Psoas muscle (tissue), 8 donors: ENCODE measurements around the gene GAA. TPM values are rescaled to one million over a fixed set of nuclear protein-coding genes. Genes with fewer than 3 reads are reported as not detected.

Source experiments
- ATAC-seq, 4 donors: fragments of 200-7000 bp; cut with Tn5 transposase; one replicate each; pipeline ENCODE4 v1.9.1; 2020; ENCODE audit warnings: moderate library complexity in 3 of 4, mild to moderate bottlenecking in 2 of 4
- DNase-seq, 2 donors: peaks; one replicate each; pipeline ENCODE4 v3.0.0-alpha.2; 2020
- H3K27ac ChIP-seq: fragments of 200-600 bp; one replicate; pipeline ENCODE4 v1.8.0; 2022
- H3K27me3 ChIP-seq, 3 donors: fragments of 200-600 bp in 1 of 3; one replicate each; pipeline versions ENCODE4 v1.6.1 to v1.8.0; 2013 to 2022; ENCODE audit warnings: low read length in 2 of 3, mild to moderate bottlenecking in 2 of 3, moderate library complexity in 1 of 3; ENCODE audit not compliant: insufficient read depth in 3 of 3
- H3K36me3 ChIP-seq, 2 donors: fragments of 200-600 bp in 1 of 2; one replicate each; pipeline versions ENCODE4 v1.6.1 to v1.8.0; 2013 to 2022; ENCODE audit warnings: low read depth in 1 of 2, mild to moderate bottlenecking in 1 of 2, moderate library complexity in 1 of 2; ENCODE audit not compliant: insufficient read depth in 1 of 2
- H3K4me1 ChIP-seq: fragments of 200-600 bp; one replicate; pipeline ENCODE4 v1.8.0; 2022
- H3K4me3 ChIP-seq: fragments of 200-600 bp; one replicate; pipeline ENCODE4 v1.8.0; 2022; ENCODE audit warnings: mild to moderate bottlenecking
- H3K9me3 ChIP-seq: fragments of 200-600 bp; one replicate; pipeline ENCODE4 v1.8.0; 2022
- WGBS, 3 donors: extraction: QIAGEN DNeasy Blood & Tissue Kit; methylation state at CpG; one replicate each; pipeline versions ENCODE4 v1.1.6 to v1.1.7; 2013; 5-methylcytosine and 5-hydroxymethylcytosine counted together
- intact Hi-C, 2 donors: fragments of 100-400 bp; cut with DNase I; formaldehyde crosslinking; loops; one replicate each; pipeline versions ENCODE4 v1.11.0 to v1.14.2; 2022
- polyA plus RNA-seq, 3 donors: library from polyadenylated mRNA; stranded (reverse); fragments of 200-250 nt; gene quantifications; one replicate each; pipeline ENCODE4 v1.2.3, GENCODE V29; 2013
- total RNA-seq, 4 donors: library from RNA; stranded (reverse); fragmentation: NEBNext Ultra II Directional in 2 of 4; extraction: Animal tissue kit (Norgen Biotek cat#: 25700) in 2 of 4; gene quantifications; one replicate each; pipeline versions ENCODE4 v1.2.1 to v1.2.4, GENCODE V29; 2021 to 2023
- TF ChIP-seq, protein P1 (sequence below): fragments of 200-600 bp; IDR thresholded peaks from one replicate; pipeline ENCODE4 v1.8.0; 2022; ENCODE audit warnings: antibody characterized with exemption
- donor health status: healthy with polysubstance abuse.
- donor health status: DM: no; HTN: no; CAD: no; lungs with moderate emphysema.
- donor health status: Bipolar disorder and iron deficiency.
- donor health status: healthy.
- donor health status: DM: yes; HTN: yes; CAD: no.
- donor health status: DM: no; HTN: no; CAD: no.
- donor health status: DM: no; HTN: no; CAD: no.
- donor health status: DM: yes; HTN: yes; CAD: no.

GAA gene
- total and polyA plus RNA-seq, 7 donors: 19.6 to 42.4 (median 27.3) TPM

DNA sequence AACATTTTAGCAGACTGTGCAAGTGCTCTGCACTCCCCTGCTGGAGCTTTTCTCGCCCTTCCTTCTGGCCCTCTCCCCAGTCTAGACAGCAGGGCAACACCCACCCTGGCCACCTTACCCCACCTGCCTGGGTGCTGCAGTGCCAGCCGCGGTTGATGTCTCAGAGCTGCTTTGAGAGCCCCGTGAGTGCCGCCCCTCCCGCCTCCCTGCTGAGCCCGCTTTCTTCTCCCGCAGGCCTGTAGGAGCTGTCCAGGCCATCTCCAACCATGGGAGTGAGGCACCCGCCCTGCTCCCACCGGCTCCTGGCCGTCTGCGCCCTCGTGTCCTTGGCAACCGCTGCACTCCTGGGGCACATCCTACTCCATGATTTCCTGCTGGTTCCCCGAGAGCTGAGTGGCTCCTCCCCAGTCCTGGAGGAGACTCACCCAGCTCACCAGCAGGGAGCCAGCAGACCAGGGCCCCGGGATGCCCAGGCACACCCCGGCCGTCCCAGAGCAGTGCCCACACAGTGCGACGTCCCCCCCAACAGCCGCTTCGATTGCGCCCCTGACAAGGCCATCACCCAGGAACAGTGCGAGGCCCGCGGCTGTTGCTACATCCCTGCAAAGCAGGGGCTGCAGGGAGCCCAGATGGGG is 3.1 kb downstream of the GAA start:
- no peaks in the 10 kb centered on the region for H3K27me3 ChIP-seq
- DNase-seq: peak in 1 of 2 donors; percentile 42

DNA sequence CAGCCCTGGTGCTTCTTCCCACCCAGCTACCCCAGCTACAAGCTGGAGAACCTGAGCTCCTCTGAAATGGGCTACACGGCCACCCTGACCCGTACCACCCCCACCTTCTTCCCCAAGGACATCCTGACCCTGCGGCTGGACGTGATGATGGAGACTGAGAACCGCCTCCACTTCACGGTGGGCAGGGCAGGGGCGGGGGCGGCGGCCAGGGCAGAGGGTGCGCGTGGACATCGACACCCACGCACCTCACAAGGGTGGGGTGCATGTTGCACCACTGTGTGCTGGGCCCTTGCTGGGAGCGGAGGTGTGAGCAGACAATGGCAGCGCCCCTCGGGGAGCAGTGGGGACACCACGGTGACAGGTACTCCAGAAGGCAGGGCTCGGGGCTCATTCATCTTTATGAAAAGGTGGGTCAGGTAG is 3.6 kb downstream of the GAA start:
- WGBS, 3 donors: 82 to 88% (median 87%) methylated on average over 15 to 18 of the region's 18 CpGs
- no peak overlapping the region for H3K4me3 ChIP-seq
- H3K36me3 ChIP-seq: peaks cover 0 to 32% of the 10 kb centered on the region in 2 donors
- no peaks in the 10 kb centered on the region for H3K9me3 ChIP-seq
- TF ChIP-seq, protein P1, sequence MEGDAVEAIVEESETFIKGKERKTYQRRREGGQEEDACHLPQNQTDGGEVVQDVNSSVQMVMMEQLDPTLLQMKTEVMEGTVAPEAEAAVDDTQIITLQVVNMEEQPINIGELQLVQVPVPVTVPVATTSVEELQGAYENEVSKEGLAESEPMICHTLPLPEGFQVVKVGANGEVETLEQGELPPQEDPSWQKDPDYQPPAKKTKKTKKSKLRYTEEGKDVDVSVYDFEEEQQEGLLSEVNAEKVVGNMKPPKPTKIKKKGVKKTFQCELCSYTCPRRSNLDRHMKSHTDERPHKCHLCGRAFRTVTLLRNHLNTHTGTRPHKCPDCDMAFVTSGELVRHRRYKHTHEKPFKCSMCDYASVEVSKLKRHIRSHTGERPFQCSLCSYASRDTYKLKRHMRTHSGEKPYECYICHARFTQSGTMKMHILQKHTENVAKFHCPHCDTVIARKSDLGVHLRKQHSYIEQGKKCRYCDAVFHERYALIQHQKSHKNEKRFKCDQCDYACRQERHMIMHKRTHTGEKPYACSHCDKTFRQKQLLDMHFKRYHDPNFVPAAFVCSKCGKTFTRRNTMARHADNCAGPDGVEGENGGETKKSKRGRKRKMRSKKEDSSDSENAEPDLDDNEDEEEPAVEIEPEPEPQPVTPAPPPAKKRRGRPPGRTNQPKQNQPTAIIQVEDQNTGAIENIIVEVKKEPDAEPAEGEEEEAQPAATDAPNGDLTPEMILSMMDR: no peak
- intact Hi-C loops: loop anchor here (5.0 to 10.0 kb wide), 2 partner anchors 37 to 260 kb away; no protein-coding TSS in a partner anchor
- no peak for ATAC-seq
- no peaks in the 10 kb centered on the region for H3K27me3 ChIP-seq
- H3K27ac ChIP-seq: no peak overlapping the region
- peaks cover 13% of the 10 kb centered on the region for H3K4me1 ChIP-seq
- peak in 1 of 2 donors; percentile 47 for DNase-seq

More for the DNA sequence above, 3.1 kb downstream of the GAA start:
- Histone ChIP-seq H3K9me3 (no peaks in the 10 kb centered on the region), H3K36me3 (peaks cover 0 to 27% of the 10 kb centered on the region in 2 donors), H3K27ac (no peak overlapping the region), H3K4me3 (no peak overlapping the region), H3K4me1 (peaks cover 13% of the 10 kb centered on the region)
- 61 to 72% (median 66%) methylated on average over 25 to 26 of the region's 26 CpGs for WGBS, 3 donors
- no peak for ATAC-seq
- TF ChIP-seq, protein P1: no peak
- intact Hi-C loops: loop anchor here (5.0 to 10.0 kb wide), 2 partner anchors 38 to 260 kb away; no protein-coding TSS in a partner anchor

DNA sequence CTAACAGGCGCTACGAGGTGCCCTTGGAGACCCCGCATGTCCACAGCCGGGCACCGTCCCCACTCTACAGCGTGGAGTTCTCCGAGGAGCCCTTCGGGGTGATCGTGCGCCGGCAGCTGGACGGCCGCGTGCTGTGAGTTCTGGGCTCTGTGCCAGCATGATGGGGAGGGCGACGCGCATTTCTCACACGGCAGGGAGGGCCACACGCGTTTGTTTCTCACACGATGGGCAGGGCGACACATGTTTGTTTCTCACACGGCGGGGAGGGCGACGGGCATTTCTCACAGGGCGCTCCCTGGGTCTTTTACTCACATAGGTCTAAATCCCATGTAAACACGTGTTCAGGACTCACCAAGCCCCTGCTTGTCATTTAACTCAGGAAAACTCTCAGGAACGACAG is 4.4 kb downstream of the GAA start:
- H3K4me3 ChIP-seq: no peak overlapping the region
- H3K9me3 ChIP-seq: no peaks in the 10 kb centered on the region
- peaks cover 0 to 40% of the 10 kb centered on the region in 2 donors for H3K36me3 ChIP-seq
- no peak overlapping the region for H3K27ac ChIP-seq
- TF ChIP-seq, protein P1: no peak
- no peaks in the 10 kb centered on the region for H3K27me3 ChIP-seq
- 29 to 48% (median 34%) methylated on average over 29 of the region's 29 CpGs for WGBS, 3 donors
- peaks cover 9% of the 10 kb centered on the region for H3K4me1 ChIP-seq
- no peak for ATAC-seq
- intact Hi-C loops: loop anchor here in 1 of 2 donors (10.0 kb wide), 1 partner anchor 259 kb away; no protein-coding TSS in a partner anchor
- DNase-seq: peak; percentile 15 to 40

DNA sequence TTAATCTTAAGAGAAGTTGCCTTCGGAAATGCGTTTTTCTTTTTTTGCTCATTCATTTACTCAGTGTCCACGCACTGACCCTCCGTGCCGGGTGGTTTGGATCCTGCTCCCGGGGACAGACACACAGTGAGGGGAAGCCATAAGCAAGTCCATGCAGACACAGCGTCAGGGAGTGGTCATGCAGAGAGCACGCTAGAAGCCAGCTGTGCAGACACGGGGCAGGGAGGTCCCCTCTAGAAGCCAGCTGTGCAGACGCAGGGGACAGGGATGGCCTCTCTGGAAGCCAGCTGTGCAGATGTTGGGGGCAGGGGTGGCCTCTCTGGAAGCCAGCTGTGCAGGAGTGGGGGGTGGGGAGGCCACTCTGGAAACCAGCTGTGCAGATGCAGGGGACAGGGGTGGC is 4.8 kb downstream of the GAA start:
- peaks cover 0 to 43% of the 10 kb centered on the region in 2 donors for H3K36me3 ChIP-seq
- no peak overlapping the region for H3K4me3 ChIP-seq
- ATAC-seq (no peak), DNase-seq (peak in 1 of 2 donors; percentile 38)
- peaks cover 7% of the 10 kb centered on the region for H3K4me1 ChIP-seq
- 56 to 81% (median 59%) methylated on average over 10 of the region's 10 CpGs for WGBS, 3 donors
- no peak overlapping the region for H3K27ac ChIP-seq
- H3K27me3 ChIP-seq: no peaks in the 10 kb centered on the region
- TF ChIP-seq, protein P1: no peak
- intact Hi-C loops: loop anchor here in 1 of 2 donors (10.0 kb wide), 1 partner anchor 259 kb away; no protein-coding TSS in a partner anchor
- no peaks in the 10 kb centered on the region for H3K9me3 ChIP-seq
